ENCODE data around the gene BCAS3. TPM values are rescaled to one million over a fixed set of nuclear protein-coding genes. Genes with fewer than 3 reads are reported as not detected.
"Not testable (repeated sequence)": the region's sequence is repeated elsewhere in the genome, so short reads cannot be mapped to it uniquely, and the experiment has no call there.

BCAS3 gene
- total and polyA plus RNA-seq, 2 experiments from 2014 or later = 18.0 to 20.2 TPM

GRCh38 chr17:60968266-60968665 lies 290.6 kb downstream of the BCAS3 start:
- no peaks in the 10 kb centered on the region for H3K27me3 ChIP-seq (replicated peaks; ENCODE audit: insufficient read depth)
- no peaks in the 10 kb centered on the region for H3K79me2 ChIP-seq (ENCODE audit: insufficient read depth)
- no peaks in the 10 kb centered on the region for H4K20me1 ChIP-seq (ENCODE audit: insufficient read depth)
- no peak overlapping the region for H3K9ac ChIP-seq
- in situ Hi-C loops (cut with MboI) = loop anchor here (25.0 kb wide), 1 partner anchor 594 kb away; no protein-coding TSS in a partner anchor
- no peak for TF ChIP-seq EZH2 (IDR thresholded peaks at IDR 0.05; ENCODE audit: insufficient read depth, poor library complexity, severe bottlenecking)
- H3F3A ChIP-seq (ENCODE audit: insufficient read depth) = no peaks in the 10 kb centered on the region
- H3K4me1 ChIP-seq (ENCODE audit: insufficient read depth) = no peaks in the 10 kb centered on the region
- DNase-seq = no peak
- no peak overlapping the region for H2AFZ ChIP-seq
- H3K4me2 ChIP-seq (ENCODE audit: unreplicated experiment) = no peak overlapping the region
- H3K9me3 ChIP-seq (ENCODE audit: low read depth) = peaks cover 9% of the 10 kb centered on the region
- 84% methylated on average over 2 of the region's 2 CpGs for WGBS, 2 experiments (ENCODE audit: low coverage in 1 of 2, low lambda C conversion rate in 2 of 2, missing lambda C conversion rate in 2 of 2)
- no peak overlapping the region for H3K27ac ChIP-seq
- H3K9me2 ChIP-seq (ENCODE audit: insufficient read depth) = no peaks in the 10 kb centered on the region
- no peaks in the 10 kb centered on the region for H3K36me3 ChIP-seq (ENCODE audit: low read depth)
- no peak overlapping the region for H3K4me3 ChIP-seq

DNA sequence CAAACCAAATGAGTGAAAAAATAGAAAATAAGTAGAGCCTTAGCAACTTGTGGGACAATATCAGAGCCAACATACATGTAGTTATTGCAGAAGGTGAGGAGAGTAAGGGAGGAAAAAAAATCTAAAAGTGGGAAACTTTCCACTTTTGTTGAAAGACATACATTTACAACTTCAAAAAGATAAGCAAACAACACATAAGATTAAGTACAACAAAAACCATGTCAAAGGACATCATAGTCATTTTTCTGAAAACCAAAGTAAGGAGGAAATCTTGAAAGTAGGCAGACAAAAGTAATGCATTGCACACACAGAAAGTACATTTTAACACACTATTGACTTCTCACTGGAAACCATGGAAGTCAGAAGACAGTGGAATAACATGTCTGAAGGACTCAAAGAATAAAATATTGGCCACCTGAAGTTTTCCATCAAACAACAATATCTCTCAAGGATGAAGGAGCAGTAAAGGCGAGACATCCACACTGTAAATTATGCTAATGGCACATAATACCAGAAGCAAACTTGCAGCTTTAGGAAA lies 291.9 kb downstream of the BCAS3 start:
- Histone ChIP-seq H3K9ac (no peak overlapping the region), H3K9me3 (ENCODE audit: low read depth) (peaks cover 5% of the 10 kb centered on the region), H3K4me1 (ENCODE audit: insufficient read depth) (peaks cover 7% of the 10 kb centered on the region; the same call in 1 of the 2 replicates), H3K79me2 (ENCODE audit: insufficient read depth) (no peaks in the 10 kb centered on the region), H3K27ac (no peak overlapping the region), H2AFZ (no peak overlapping the region), H3K4me3 (no peak overlapping the region), H3K9me2 (ENCODE audit: insufficient read depth) (no peaks in the 10 kb centered on the region), H4K20me1 (ENCODE audit: insufficient read depth) (no peaks in the 10 kb centered on the region), H3K4me2 (ENCODE audit: unreplicated experiment) (no peak overlapping the region), H3F3A (ENCODE audit: insufficient read depth) (no peaks in the 10 kb centered on the region), H3K36me3 (ENCODE audit: low read depth) (no peaks in the 10 kb centered on the region), H3K27me3 (replicated peaks; ENCODE audit: insufficient read depth) (no peaks in the 10 kb centered on the region)
- in situ Hi-C loops (cut with MboI) = loop anchor here (25.0 kb wide), 1 partner anchor 593 kb away; no protein-coding TSS in a partner anchor
- DNase-seq = peak; percentile 1
- TF ChIP-seq EZH2 (IDR thresholded peaks at IDR 0.05; ENCODE audit: insufficient read depth, poor library complexity, severe bottlenecking) (no peak), EZH2phosphoT487 (IDR thresholded peaks at IDR 0.05; ENCODE audit: insufficient read depth, low read depth) (no peak)
- WGBS, 2 experiments (ENCODE audit: low coverage in 1 of 2, low lambda C conversion rate in 2 of 2, missing lambda C conversion rate in 2 of 2) = 94 to 96% methylated on average over 1 of the region's 1 CpG

DNA sequence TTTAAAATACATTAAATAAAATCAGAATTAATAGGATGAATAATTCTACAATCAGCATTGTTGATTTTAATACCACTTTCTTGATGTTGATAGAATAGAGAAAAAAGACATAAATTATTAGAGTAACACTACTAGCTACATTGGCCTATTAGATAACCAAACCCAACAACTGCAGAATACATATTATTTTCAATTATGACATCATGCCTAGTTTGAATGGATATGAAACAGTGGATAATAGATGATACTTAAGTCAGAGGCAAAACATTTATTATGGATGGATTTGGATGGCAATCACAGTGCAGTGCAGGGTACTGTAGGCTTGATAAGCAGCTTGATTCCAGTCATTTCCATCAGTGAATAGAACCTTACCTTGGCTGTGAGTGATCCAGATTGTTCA lies 293.1 kb downstream of the BCAS3 start:
- H3K4me1 ChIP-seq (ENCODE audit: insufficient read depth) = peaks cover 7% of the 10 kb centered on the region; the same call in 1 of the 2 replicates
- no peak overlapping the region for H3K4me2 ChIP-seq (ENCODE audit: unreplicated experiment)
- H3K9ac ChIP-seq = no peak overlapping the region
- H4K20me1 ChIP-seq (ENCODE audit: insufficient read depth) = no peaks in the 10 kb centered on the region
- DNase-seq = no peak
- H3K36me3 ChIP-seq (ENCODE audit: low read depth) = no peaks in the 10 kb centered on the region
- H3K27me3 ChIP-seq (replicated peaks; ENCODE audit: insufficient read depth) = no peaks in the 10 kb centered on the region
- no peak overlapping the region for H3K27ac ChIP-seq
- no peak overlapping the region for H2AFZ ChIP-seq
- no peaks in the 10 kb centered on the region for H3K79me2 ChIP-seq (ENCODE audit: insufficient read depth)
- peaks cover 4% of the 10 kb centered on the region for H3K9me3 ChIP-seq (ENCODE audit: low read depth)
- no peaks in the 10 kb centered on the region for H3K9me2 ChIP-seq (ENCODE audit: insufficient read depth)
- TF ChIP-seq EZH2phosphoT487 (IDR thresholded peaks at IDR 0.05; ENCODE audit: insufficient read depth, low read depth) (no peak), EZH2 (IDR thresholded peaks at IDR 0.05; ENCODE audit: insufficient read depth, poor library complexity, severe bottlenecking) (no peak)
- in situ Hi-C loops (cut with MboI) = loop anchor here (25.0 kb wide), 1 partner anchor 592 kb away; no protein-coding TSS in a partner anchor
- no peaks in the 10 kb centered on the region for H3F3A ChIP-seq (ENCODE audit: insufficient read depth)
- no peak overlapping the region for H3K4me3 ChIP-seq

GRCh38 chr17:60971515-60972369 lies 294.1 kb downstream of the BCAS3 start:
- Histone ChIP-seq H3K4me1 (ENCODE audit: insufficient read depth) (peaks cover 7% of the 10 kb centered on the region; the same call in 1 of the 2 replicates), H3K27me3 (replicated peaks; ENCODE audit: insufficient read depth) (no peaks in the 10 kb centered on the region), H3K4me3 (no peak overlapping the region), H3K9me2 (ENCODE audit: insufficient read depth) (no peaks in the 10 kb centered on the region), H3K9me3 (ENCODE audit: low read depth) (peaks cover 4% of the 10 kb centered on the region), H3K9ac (no peak overlapping the region), H2AFZ (no peak overlapping the region), H3K79me2 (ENCODE audit: insufficient read depth) (no peaks in the 10 kb centered on the region), H3K4me2 (ENCODE audit: unreplicated experiment) (no peak overlapping the region), H3K27ac (no peak overlapping the region), H3K36me3 (ENCODE audit: low read depth) (no peaks in the 10 kb centered on the region), H3F3A (ENCODE audit: insufficient read depth) (no peaks in the 10 kb centered on the region), H4K20me1 (ENCODE audit: insufficient read depth) (no peaks in the 10 kb centered on the region)
- 62 to 69% methylated on average over 6 of the region's 6 CpGs for WGBS, 2 experiments (ENCODE audit: low coverage in 1 of 2, low lambda C conversion rate in 2 of 2, missing lambda C conversion rate in 2 of 2)
- TF ChIP-seq EZH2 (IDR thresholded peaks at IDR 0.05; ENCODE audit: insufficient read depth, poor library complexity, severe bottlenecking) = no peak
- no peak for TF ChIP-seq EZH2phosphoT487 (IDR thresholded peaks at IDR 0.05; ENCODE audit: insufficient read depth, low read depth)
- in situ Hi-C loops (cut with MboI) = loop anchor here (25.0 kb wide), 1 partner anchor 591 kb away; no protein-coding TSS in a partner anchor
- peak; percentile 74 for DNase-seq

- in situ Hi-C loops (cut with MboI); H2AFZ ChIP-seq: not testable (repeated sequence)
Observed at GRCh38 chr17:60976861-60977260, 299.2 kb downstream of the BCAS3 start.

More at GRCh38 chr17:60976861-60977260, 299.2 kb downstream of the BCAS3 start:
- H3K9ac ChIP-seq; H3K9me2 ChIP-seq (ENCODE audit: insufficient read depth); H4K20me1 ChIP-seq (ENCODE audit: insufficient read depth); DNase-seq; H3K9me3 ChIP-seq (ENCODE audit: low read depth); H3F3A ChIP-seq (ENCODE audit: insufficient read depth); H3K4me3 ChIP-seq; H3K4me2 ChIP-seq (ENCODE audit: unreplicated experiment); H3K79me2 ChIP-seq (ENCODE audit: insufficient read depth); H3K4me1 ChIP-seq (ENCODE audit: insufficient read depth); H3K36me3 ChIP-seq (ENCODE audit: low read depth); H3K27me3 ChIP-seq (replicated peaks; ENCODE audit: insufficient read depth); H3K27ac ChIP-seq: not testable (repeated sequence)
- 94 to 98% methylated on average over 10 to 23 of the region's 23 CpGs for WGBS, 2 experiments (ENCODE audit: low coverage in 1 of 2, low lambda C conversion rate in 2 of 2, missing lambda C conversion rate in 2 of 2)
